GM12875 (cell line): ENCODE measurements around the gene AFF4.

Experiments used
- H3K4me3 ChIP-seq: one replicate; pipeline ENCODE4 v1.5.1; 2011; ENCODE audit warnings: low read depth, low read length, control low read depth
- CTCF ChIP-seq: IDR thresholded peaks from 2 replicates; pipeline ENCODE4 v1.5.1; 2011; ENCODE audit warnings: low read depth, mild to moderate bottlenecking, control low read depth, inconsistent platforms, low read length, moderate library complexity, borderline replicate concordance; ENCODE audit not compliant: insufficient read depth

Gene AFF4

GRCh38 chr5:132868754-132869153 is 94.7 kb downstream of the AFF4 start:
- no peak overlapping the region for H3K4me3 ChIP-seq
- TF ChIP-seq CTCF: no peak

- TF ChIP-seq CTCF: no peak
- peak overlapping the region; percentile 85 for H3K4me3 ChIP-seq
Measured at GRCh38 chr5:132867046-132867451, 96.4 kb downstream of the AFF4 start.

- no peak for TF ChIP-seq CTCF
- H3K4me3 ChIP-seq: peak within 1 kb of the TSS; percentile 85
Measured at GRCh38 chr5:132866342-132867045, 96.9 kb downstream of the AFF4 start, which contains the start of the genes GDF9 and UQCRQ. TSS of gene GDF9 (minus strand) at chr5:132866469. CDS start at chr5:132864533, 1,936 bp downstream. TSS of gene UQCRQ (plus strand) at chr5:132866642. CDS start at chr5:132866882, 240 bp downstream.

- no peak for TF ChIP-seq CTCF
- peak overlapping the region; percentile 85 for H3K4me3 ChIP-seq
Measured at GRCh38 chr5:132865668-132866341, 97.6 kb downstream of the AFF4 start.

- H3K4me3 ChIP-seq: no peak overlapping the region
- TF ChIP-seq CTCF: no peak
Measured at GRCh38 chr5:132860742-132861141, 102.7 kb downstream of the AFF4 start.

- TF ChIP-seq CTCF: no peak
- H3K4me3 ChIP-seq: no peak overlapping the region
Measured at GRCh38 chr5:132859889-132860437, 103.5 kb downstream of the AFF4 start.
